Measurements from ENCODE around the gene ZSCAN31.
"Not testable (repeated sequence)": the region's sequence is repeated elsewhere in the genome, so short reads cannot be mapped to it uniquely, and the experiment has no call there.

ZSCAN31 gene

GRCh38 chr6:28351493-28351925 is 15.6 kb upstream of the ZSCAN31 start:
- no peak for DNase-seq

- DNase-seq, result no peak
These were observed 15.1 kb upstream of the ZSCAN31 start for GRCh38 chr6:28351087-28351486.

- DNase-seq, result peak; percentile 85
These were observed 14.2 kb upstream of the ZSCAN31 start, which contains the start of gene ZKSCAN3 for GRCh38 chr6:28349892-28350737. ZKSCAN3 (plus strand) TSS chr6:28349947; CDS start chr6:28359587, 9,640 bp downstream.

- no peak for DNase-seq
These were observed 13.5 kb upstream of the ZSCAN31 start for GRCh38 chr6:28349344-28349891.

- DNase-seq, result no peak
These were observed 11.2 kb upstream of the ZSCAN31 start for GRCh38 chr6:28347119-28347518.

- no peak for DNase-seq
These were observed 9.3 kb upstream of the ZSCAN31 start for GRCh38 chr6:28345201-28345600.

GRCh38 chr6:28343898-28344677 is 8.1 kb upstream of the ZSCAN31 start:
- DNase-seq, result no peak

GRCh38 chr6:28340310-28341095 is 4.6 kb upstream of the ZSCAN31 start:
- DNase-seq, result no peak

- no peak for DNase-seq
These were observed 1.2 kb upstream of the ZSCAN31 start for GRCh38 chr6:28337121-28337520.

- peak; percentile 78 for DNase-seq
These were observed 554 bp upstream of the ZSCAN31 start for GRCh38 chr6:28336284-28337120.

GRCh38 chr6:28335040-28335563 is 846 bp downstream of the ZSCAN31 start:
- no peak for DNase-seq

- no peak for DNase-seq
These were observed 1.5 kb downstream of the ZSCAN31 start for GRCh38 chr6:28334286-28335039.

- DNase-seq, result no peak
These were observed 2.3 kb downstream of the ZSCAN31 start for GRCh38 chr6:28333599-28334018.

GRCh38 chr6:28333047-28333446 is 2.9 kb downstream of the ZSCAN31 start:
- no peak for DNase-seq

GRCh38 chr6:28330041-28330440 is 5.9 kb downstream of the ZSCAN31 start:
- DNase-seq, result no peak

GRCh38 chr6:28326371-28326948 is 9.5 kb downstream of the ZSCAN31 start:
- no peak for DNase-seq

- no peak for DNase-seq
These were observed 12.0 kb downstream of the ZSCAN31 start for GRCh38 chr6:28323813-28324424.

- no peak for DNase-seq
These were observed 13.3 kb downstream of the ZSCAN31 start for GRCh38 chr6:28322661-28323060.

GRCh38 chr6:28317866-28318265 is 18.1 kb downstream of the ZSCAN31 start:
- not testable (repeated sequence) for DNase-seq

- no peak for DNase-seq
These were observed 20.3 kb downstream of the ZSCAN31 start for GRCh38 chr6:28315628-28316027.
